HUES6 (cell line): ENCODE measurements around the gene CAMSAP3.
A peak's percentile ranks its signal among the peaks of the same experiment; 100 is the strongest.

ENCODE experiments used
- H3K27ac ChIP-seq: 2 replicates; pipeline ENCODE4 v1.7.0; 2013; ENCODE audit warnings: low read depth, mild to moderate bottlenecking, low read length, inconsistent platforms
- H3K27me3 ChIP-seq: 2 replicates; pipeline ENCODE4 v1.6.1; 2013; ENCODE audit warnings: low read length; ENCODE audit not compliant: control insufficient read depth, insufficient read depth
- H3K36me3 ChIP-seq: 2 replicates; pipeline ENCODE4 v1.6.1; 2013; ENCODE audit warnings: low read length; ENCODE audit not compliant: control insufficient read depth, insufficient read depth
- H3K4me1 ChIP-seq: 2 replicates; pipeline ENCODE4 v1.6.1; 2013; ENCODE audit warnings: low read length; ENCODE audit not compliant: control insufficient read depth, insufficient read depth
- H3K4me3 ChIP-seq: 2 replicates; pipeline ENCODE4 v1.5.1; 2013; ENCODE audit warnings: low read depth, low read length
- H3K9ac ChIP-seq: one replicate; pipeline ENCODE4 v1.6.1; 2013; ENCODE audit warnings: mild to moderate bottlenecking, low read length
- H3K9me3 ChIP-seq: 2 replicates; pipeline ENCODE4 v1.6.1; 2013; ENCODE audit warnings: low read depth, low read length; ENCODE audit not compliant: control insufficient read depth, insufficient read depth

CAMSAP3 gene

DNA sequence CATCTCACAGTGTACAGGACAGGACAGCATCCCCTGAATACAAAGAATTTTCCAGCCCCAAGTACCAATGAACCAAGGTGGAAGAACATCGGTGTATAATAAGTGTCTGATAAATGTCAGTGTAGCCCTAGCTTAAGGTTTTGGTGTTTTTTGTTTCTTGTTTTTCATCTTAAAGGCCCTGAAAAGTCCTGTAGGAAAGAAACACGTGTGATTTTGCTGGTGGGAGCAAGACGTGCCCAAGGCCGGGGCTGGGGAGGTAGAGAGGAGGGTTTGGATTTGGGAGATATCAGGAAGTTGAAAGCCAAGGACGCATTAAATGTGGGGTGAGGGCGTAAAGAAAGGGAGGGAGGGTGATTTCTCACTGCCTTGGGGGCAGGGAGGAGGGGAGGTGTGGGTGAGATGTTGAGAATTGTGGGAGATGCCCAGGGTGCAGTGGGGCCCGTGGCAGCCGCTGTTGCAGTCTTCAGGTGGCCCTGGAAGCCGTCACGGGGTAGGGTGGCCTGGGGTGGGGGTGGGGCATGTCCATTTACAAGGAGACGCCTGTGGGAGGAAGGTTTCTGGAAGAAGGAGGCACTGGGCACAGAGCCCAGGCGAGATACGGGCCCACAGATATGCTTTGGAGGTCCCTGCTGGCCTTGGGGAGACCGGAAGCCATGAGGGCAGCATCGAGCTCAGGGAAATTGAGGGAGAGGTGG is 6.7 kb downstream of the CAMSAP3 start:
- Histone ChIP-seq H3K4me3 (no peak overlapping the region), H3K27ac (no peak overlapping the region), H3K27me3 (peaks cover 13% of the 10 kb centered on the region; the same call in 1 of the 2 replicates), H3K36me3 (no peaks in the 10 kb centered on the region), H3K4me1 (peaks cover 5% of the 10 kb centered on the region; the same call in 1 of the 2 replicates), H3K9ac (no peak overlapping the region), H3K9me3 (no peaks in the 10 kb centered on the region)

DNA sequence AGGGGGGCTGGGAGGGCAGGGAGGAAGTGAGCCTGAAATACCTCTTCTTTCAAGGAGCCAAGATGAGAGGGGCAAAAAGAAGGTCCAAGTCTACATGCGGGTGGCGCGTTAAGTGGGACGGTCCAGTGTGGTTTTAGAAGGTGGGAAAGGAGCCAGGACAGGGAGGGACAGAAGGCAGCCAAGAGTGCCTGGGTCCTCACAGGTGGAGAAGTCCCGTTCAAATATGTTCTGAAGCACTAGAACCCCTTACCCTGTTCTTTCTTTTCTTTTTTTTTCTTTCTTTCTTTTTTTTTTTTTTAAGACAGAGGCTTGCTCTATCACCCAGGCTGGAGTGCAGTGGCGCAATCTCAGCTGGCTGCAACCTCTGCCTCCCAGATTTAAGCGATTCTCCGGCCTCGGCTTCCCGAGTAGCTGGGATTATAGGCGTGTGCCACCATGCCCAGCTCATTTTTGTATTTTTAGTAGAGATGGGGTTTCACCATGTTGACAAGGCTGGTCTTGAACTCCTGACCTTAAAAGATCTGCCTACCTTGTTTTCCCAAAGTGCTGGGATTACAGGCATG is 7.4 kb downstream of the CAMSAP3 start:
- Histone ChIP-seq H3K9ac (no peak overlapping the region), H3K4me1 (no peaks in the 10 kb centered on the region), H3K27me3 (peaks cover 7% of the 10 kb centered on the region; the same call in 1 of the 2 replicates), H3K9me3 (no peaks in the 10 kb centered on the region), H3K4me3 (no peak overlapping the region), H3K36me3 (peaks cover 2% of the 10 kb centered on the region; the same call in 1 of the 2 replicates), H3K27ac (no peak overlapping the region)

DNA sequence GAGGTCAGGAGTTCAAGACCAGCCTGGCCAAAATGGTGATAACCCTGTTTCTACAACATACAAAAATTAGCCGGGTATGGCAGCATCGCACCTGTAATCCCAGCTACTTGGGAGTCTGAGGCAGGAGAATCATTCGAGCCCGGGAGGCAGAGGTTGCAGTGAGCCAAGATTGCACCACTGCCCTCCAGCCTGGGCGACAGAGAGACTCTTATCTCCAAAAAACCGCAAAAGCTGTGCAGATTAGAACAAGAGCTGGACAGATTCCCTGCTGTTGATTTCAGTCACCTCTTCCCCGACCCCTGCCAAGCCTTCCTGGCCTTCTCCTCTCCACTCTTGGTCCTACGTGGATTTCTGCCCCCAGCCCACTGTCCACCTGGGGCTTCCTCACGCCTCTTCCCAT is 8.3 kb downstream of the CAMSAP3 start:
- H3K9ac ChIP-seq, result no peak overlapping the region
- peaks cover 5% of the 10 kb centered on the region; the same call in 1 of the 2 replicates for H3K36me3 ChIP-seq
- no peak overlapping the region for H3K4me3 ChIP-seq
- no peaks in the 10 kb centered on the region for H3K4me1 ChIP-seq
- H3K27ac ChIP-seq, result no peak overlapping the region
- no peaks in the 10 kb centered on the region for H3K9me3 ChIP-seq
- no peaks in the 10 kb centered on the region; the same call in 1 of the 2 replicates for H3K27me3 ChIP-seq

- Histone ChIP-seq H3K9me3 (no peaks in the 10 kb centered on the region), H3K4me3 (peak overlapping the region; percentile 26; the same call in 1 of the 2 replicates), H3K27ac (no peak overlapping the region), H3K27me3 (no peaks in the 10 kb centered on the region), H3K4me1 (no peaks in the 10 kb centered on the region), H3K9ac (no peak overlapping the region), H3K36me3 (peaks cover 10% of the 10 kb centered on the region)
Observed at GRCh38 chr19:7605490-7606222, 10.0 kb downstream of the CAMSAP3 start.

- Histone ChIP-seq H3K36me3 (peaks cover 11% of the 10 kb centered on the region), H3K9ac (no peak overlapping the region), H3K27ac (no peak overlapping the region), H3K27me3 (no peaks in the 10 kb centered on the region), H3K4me3 (no peak overlapping the region), H3K4me1 (no peaks in the 10 kb centered on the region), H3K9me3 (no peaks in the 10 kb centered on the region)
Observed at GRCh38 chr19:7606289-7606688, 10.6 kb downstream of the CAMSAP3 start.

DNA sequence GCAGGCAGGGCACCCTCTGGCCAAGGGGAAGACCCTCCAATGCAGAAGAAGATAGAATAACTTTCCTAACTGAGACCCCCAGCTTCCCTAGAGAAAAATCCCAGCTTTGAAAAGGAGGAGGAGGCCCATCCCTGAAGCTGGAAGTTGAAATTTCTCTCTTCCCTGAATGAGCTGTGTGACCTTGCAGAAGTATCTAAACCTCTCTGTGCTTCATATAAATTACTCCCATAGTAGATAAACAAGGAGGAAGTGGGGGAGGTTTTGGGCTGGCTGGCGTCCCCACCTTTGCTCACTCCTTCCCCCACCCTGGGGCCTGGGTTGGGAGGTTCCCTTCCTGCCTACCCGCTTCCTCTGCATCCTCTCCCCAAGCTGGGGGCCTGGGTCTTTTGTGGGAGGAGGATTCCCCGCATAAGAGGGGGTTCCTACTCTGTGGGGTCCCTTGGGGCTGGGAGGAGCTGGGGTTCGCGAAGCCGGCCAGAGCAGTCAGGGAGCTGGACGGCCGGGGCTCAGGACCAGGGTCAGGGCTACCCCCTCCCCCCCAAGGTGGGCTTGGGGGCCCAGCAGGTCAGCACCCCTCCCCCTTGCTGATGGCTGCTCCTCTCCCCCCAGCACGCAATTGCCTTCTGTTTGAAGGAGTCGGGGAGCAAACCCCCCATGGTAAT is 11.7 kb downstream of the CAMSAP3 start:
- H3K36me3 ChIP-seq, result peaks cover 17% of the 10 kb centered on the region
- H3K9me3 ChIP-seq, result no peaks in the 10 kb centered on the region
- H3K27me3 ChIP-seq, result no peaks in the 10 kb centered on the region

GRCh38 chr19:7607874-7608560 is 12.4 kb downstream of the CAMSAP3 start:
- Histone ChIP-seq H3K9ac (no peak overlapping the region), H3K27me3 (no peaks in the 10 kb centered on the region), H3K4me1 (no peaks in the 10 kb centered on the region), H3K9me3 (no peaks in the 10 kb centered on the region), H3K27ac (no peak overlapping the region), H3K36me3 (peaks cover 17% of the 10 kb centered on the region), H3K4me3 (no peak overlapping the region)

More for the DNA sequence above, 11.7 kb downstream of the CAMSAP3 start:
- H3K4me1 ChIP-seq, result no peaks in the 10 kb centered on the region
- H3K9ac ChIP-seq, result no peak overlapping the region
- H3K27ac ChIP-seq, result no peak overlapping the region
- H3K4me3 ChIP-seq, result no peak overlapping the region

- H3K4me3 ChIP-seq, result no peak overlapping the region
- H3K9ac ChIP-seq, result no peak overlapping the region
- no peaks in the 10 kb centered on the region for H3K27me3 ChIP-seq
- H3K36me3 ChIP-seq, result peaks cover 17% of the 10 kb centered on the region
- no peak overlapping the region for H3K27ac ChIP-seq
- no peaks in the 10 kb centered on the region for H3K9me3 ChIP-seq
- no peaks in the 10 kb centered on the region for H3K4me1 ChIP-seq
Observed at GRCh38 chr19:7610491-7611240, 15.0 kb downstream of the CAMSAP3 start.

- no peaks in the 10 kb centered on the region for H3K27me3 ChIP-seq
- no peaks in the 10 kb centered on the region for H3K9me3 ChIP-seq
- H3K9ac ChIP-seq, result no peak overlapping the region
- H3K36me3 ChIP-seq, result peaks cover 20% of the 10 kb centered on the region
- H3K27ac ChIP-seq, result no peak overlapping the region
- no peak overlapping the region for H3K4me3 ChIP-seq
- H3K4me1 ChIP-seq, result no peaks in the 10 kb centered on the region
Observed at GRCh38 chr19:7611541-7612279, 16.0 kb downstream of the CAMSAP3 start.
